KMS-11 (cell line): ENCODE measurements around the gene COG6.

ENCODE experiments used
- H2AFZ ChIP-seq: fragments of 200-600 bp; sonication (generic); 2 replicates; pipeline ENCODE4 v1.6.1; 2016; ENCODE audit warnings: antibody characterized with exemption, mixed run types, low read depth
- H3K27ac ChIP-seq: fragments of 200-600 bp; sonication (generic); 2 replicates; pipeline ENCODE4 v1.6.1; 2016; ENCODE audit warnings: mild to moderate bottlenecking, mixed run types
- H3K27me3 ChIP-seq: fragments of 200-600 bp; sonication (generic); 2 replicates; pipeline ENCODE4 v1.6.1; 2017; ENCODE audit warnings: mild to moderate bottlenecking, low read depth, mixed run types, moderate library complexity; ENCODE audit not compliant: insufficient read depth
- H3K36me3 ChIP-seq: fragments of 200-600 bp; sonication (generic); 2 replicates; pipeline ENCODE4 v1.6.1; 2017; ENCODE audit warnings: mild to moderate bottlenecking, mixed run types; ENCODE audit not compliant: insufficient read depth
- H3K4me1 ChIP-seq: fragments of 200-600 bp; sonication (generic); 2 replicates; pipeline ENCODE4 v1.6.1; 2016; ENCODE audit warnings: mild to moderate bottlenecking, low read depth, mixed run types; ENCODE audit not compliant: poor library complexity, severe bottlenecking
- H3K4me2 ChIP-seq: fragments of 200-600 bp; sonication (generic); 2 replicates; pipeline ENCODE4 v1.7.0; 2016; ENCODE audit warnings: mild to moderate bottlenecking, mixed run types
- H3K4me3 ChIP-seq: fragments of 200-600 bp; sonication (generic); IDR thresholded peaks from 2 replicates; pipeline ENCODE4 v1.6.1; 2017; ENCODE audit warnings: low read depth, low read length, mixed read lengths; ENCODE audit not compliant: insufficient read depth
- H3K79me2 ChIP-seq: fragments of 200-600 bp; sonication (generic); 2 replicates; pipeline ENCODE4 v1.6.1; 2016; ENCODE audit warnings: low read depth, mixed run types; ENCODE audit not compliant: insufficient read depth
- H3K9ac ChIP-seq: fragments of 200-600 bp; sonication (generic); 2 replicates; pipeline ENCODE4 v1.6.1; 2016; ENCODE audit warnings: mild to moderate bottlenecking, mixed run types
- H4K20me1 ChIP-seq: fragments of 200-600 bp; sonication (generic); 2 replicates; pipeline ENCODE4 v1.6.1; 2016; ENCODE audit warnings: mild to moderate bottlenecking, mixed run types; ENCODE audit not compliant: insufficient read depth
- CTCF ChIP-seq: fragments of 200-600 bp; sonication (generic); conservative IDR thresholded peaks from 2 replicates; pipeline ENCODE4 v1.6.1; 2017; ENCODE audit warnings: low read depth, mild to moderate bottlenecking, antibody characterized with exemption, low read length, moderate library complexity, mixed read lengths

COG6 gene

GRCh38 chr13:39740761-39741160 is 85.3 kb downstream of the COG6 start:
- Histone ChIP-seq H3K4me3 (no peak overlapping the region), H3K36me3 (no peaks in the 10 kb centered on the region)

DNA sequence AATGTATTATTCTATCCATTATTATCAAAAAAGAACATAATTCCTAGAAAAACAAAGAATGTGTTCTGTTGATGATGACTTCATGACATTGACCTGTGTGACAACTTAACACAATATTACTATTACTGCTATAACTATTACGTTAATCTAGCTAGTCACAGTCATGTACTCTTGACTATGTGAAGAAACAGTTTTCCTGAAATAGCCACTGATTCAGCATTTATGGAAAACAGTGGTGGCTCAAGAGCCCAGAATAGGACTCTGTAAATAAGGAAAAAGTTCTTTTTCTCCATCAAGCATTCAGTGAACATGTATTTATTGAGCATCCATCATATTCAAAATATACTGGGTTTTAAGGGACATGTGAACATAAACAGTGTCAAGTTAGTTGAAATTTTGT is 93.5 kb downstream of the COG6 start:
- no peak overlapping the region for H3K4me3 ChIP-seq

More at GRCh38 chr13:39740761-39741160, 85.3 kb downstream of the COG6 start:
- Histone ChIP-seq H3K9ac (no peak overlapping the region), H2AFZ (no peak overlapping the region), H4K20me1 (no peaks in the 10 kb centered on the region), H3K27ac (no peak overlapping the region), H3K4me1 (no peaks in the 10 kb centered on the region), H3K4me2 (no peak overlapping the region), H3K27me3 (no peaks in the 10 kb centered on the region), H3K79me2 (no peaks in the 10 kb centered on the region)
- TF ChIP-seq CTCF: no peak

GRCh38 chr13:39749528-39749927 is 94.1 kb downstream of the COG6 start:
- Histone ChIP-seq H3K9ac (no peak overlapping the region), H3K79me2 (no peaks in the 10 kb centered on the region), H4K20me1 (no peaks in the 10 kb centered on the region)

More for the DNA sequence above, 93.5 kb downstream of the COG6 start:
- H3K27me3 ChIP-seq: no peaks in the 10 kb centered on the region
- no peaks in the 10 kb centered on the region for H3K4me1 ChIP-seq
- no peak overlapping the region for H2AFZ ChIP-seq
- H4K20me1 ChIP-seq: no peaks in the 10 kb centered on the region
- no peak overlapping the region for H3K4me2 ChIP-seq
- H3K79me2 ChIP-seq: no peaks in the 10 kb centered on the region
- H3K27ac ChIP-seq: no peak overlapping the region
- H3K36me3 ChIP-seq: no peaks in the 10 kb centered on the region
- no peak for TF ChIP-seq CTCF
- no peak overlapping the region for H3K9ac ChIP-seq

DNA sequence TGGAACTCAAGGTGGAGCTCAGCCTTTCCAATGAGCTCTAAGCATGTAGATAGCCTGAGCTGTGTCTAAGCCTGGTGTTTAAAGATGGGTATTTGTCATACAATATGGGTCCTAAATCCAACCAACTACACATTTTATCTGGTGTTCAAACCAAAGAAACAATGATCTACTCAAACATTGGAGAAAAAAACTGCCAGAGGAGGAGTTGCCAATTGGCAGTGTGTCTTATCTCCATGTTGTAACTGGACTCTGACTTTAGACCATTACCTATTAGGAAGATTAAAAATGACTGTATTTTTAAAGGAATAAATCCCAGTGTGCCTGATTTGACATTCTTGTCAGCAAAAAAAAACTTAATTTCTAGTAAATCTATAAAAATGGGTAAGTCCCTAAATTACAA is 96.3 kb downstream of the COG6 start:
- no peak for TF ChIP-seq CTCF
- no peak overlapping the region for H3K4me2 ChIP-seq
- no peaks in the 10 kb centered on the region for H3K4me1 ChIP-seq
- no peak overlapping the region for H2AFZ ChIP-seq
- no peak overlapping the region for H3K27ac ChIP-seq
- no peak overlapping the region for H3K4me3 ChIP-seq
- no peaks in the 10 kb centered on the region for H3K27me3 ChIP-seq
- no peaks in the 10 kb centered on the region for H3K36me3 ChIP-seq
- no peaks in the 10 kb centered on the region for H4K20me1 ChIP-seq
- no peak overlapping the region for H3K9ac ChIP-seq
- no peaks in the 10 kb centered on the region for H3K79me2 ChIP-seq

More at GRCh38 chr13:39749528-39749927, 94.1 kb downstream of the COG6 start:
- H3K27ac ChIP-seq: no peak overlapping the region
- H3K4me1 ChIP-seq: no peaks in the 10 kb centered on the region
- no peak overlapping the region for H2AFZ ChIP-seq
- no peaks in the 10 kb centered on the region for H3K36me3 ChIP-seq
- H3K4me2 ChIP-seq: no peak overlapping the region
- H3K27me3 ChIP-seq: no peaks in the 10 kb centered on the region
- TF ChIP-seq CTCF: no peak
- H3K4me3 ChIP-seq: no peak overlapping the region
